CD4-positive, alpha-beta T cell treated with Interleukin-6 for 4 hours (primary cell): ENCODE measurements around the gene ST3GAL3.
A peak's percentile ranks its signal among the peaks of the same experiment; 100 is the strongest.

ENCODE experiments used
- DNase-seq: peaks from one replicate; pipeline ENCODE4 v3.0.0-alpha.2; 2020; ENCODE audit warnings: mixed read lengths

Gene ST3GAL3

DNA sequence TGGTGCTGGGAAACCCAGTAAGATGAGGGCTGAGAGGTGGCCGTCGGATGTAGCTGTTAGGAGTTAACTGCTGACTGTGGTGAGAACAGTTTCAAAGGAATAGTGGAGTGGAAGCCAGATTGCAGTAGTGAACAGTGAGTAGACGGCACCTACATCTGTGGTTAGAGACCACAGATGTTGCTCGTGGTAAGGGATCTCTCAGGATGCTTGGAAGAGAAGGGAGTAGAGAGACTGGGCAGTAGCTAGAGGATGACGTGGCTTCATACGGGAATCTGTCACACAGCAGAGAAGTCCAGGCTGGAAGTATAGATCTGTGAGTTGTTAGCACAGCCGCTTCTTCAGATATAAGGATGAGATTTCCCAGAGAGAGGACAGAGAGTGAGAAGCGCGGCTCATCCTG is 218.5 kb downstream of the ST3GAL3 start:
- DNase-seq: no peak

GRCh38 chr1:43930168-43930948 is 223.0 kb downstream of the ST3GAL3 start:
- DNase-seq: peak; percentile 18

DNA sequence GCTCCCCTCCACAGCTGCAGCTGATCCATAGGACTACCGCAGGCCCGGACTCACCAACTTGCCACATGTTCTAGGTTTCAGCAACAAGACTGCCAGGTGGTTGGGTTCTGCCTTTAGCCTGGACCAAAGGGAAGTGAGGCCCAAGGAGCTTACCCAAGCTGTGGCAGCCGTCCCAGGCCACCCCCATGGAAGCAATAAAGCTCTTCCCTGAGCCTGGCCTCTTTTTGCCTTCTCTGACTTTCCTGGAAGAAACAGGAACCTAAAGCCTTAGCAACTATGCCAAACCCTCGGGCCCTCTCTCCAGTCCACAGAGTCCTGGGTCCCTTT is 223.6 kb downstream of the ST3GAL3 start:
- no peak for DNase-seq

- no peak for DNase-seq
Observed at GRCh38 chr1:43931711-43932660, 224.7 kb downstream of the ST3GAL3 start.

- no peak for DNase-seq
Observed at GRCh38 chr1:43932786-43933385, 225.6 kb downstream of the ST3GAL3 start.

- no peak for DNase-seq
Observed at GRCh38 chr1:43933386-43934100, 226.2 kb downstream of the ST3GAL3 start, which contains the start of gene ARTN. Gene ARTN (plus strand): TSS chr1:43933801. CDS start chr1:43935657, 1,856 bp downstream.

DNA sequence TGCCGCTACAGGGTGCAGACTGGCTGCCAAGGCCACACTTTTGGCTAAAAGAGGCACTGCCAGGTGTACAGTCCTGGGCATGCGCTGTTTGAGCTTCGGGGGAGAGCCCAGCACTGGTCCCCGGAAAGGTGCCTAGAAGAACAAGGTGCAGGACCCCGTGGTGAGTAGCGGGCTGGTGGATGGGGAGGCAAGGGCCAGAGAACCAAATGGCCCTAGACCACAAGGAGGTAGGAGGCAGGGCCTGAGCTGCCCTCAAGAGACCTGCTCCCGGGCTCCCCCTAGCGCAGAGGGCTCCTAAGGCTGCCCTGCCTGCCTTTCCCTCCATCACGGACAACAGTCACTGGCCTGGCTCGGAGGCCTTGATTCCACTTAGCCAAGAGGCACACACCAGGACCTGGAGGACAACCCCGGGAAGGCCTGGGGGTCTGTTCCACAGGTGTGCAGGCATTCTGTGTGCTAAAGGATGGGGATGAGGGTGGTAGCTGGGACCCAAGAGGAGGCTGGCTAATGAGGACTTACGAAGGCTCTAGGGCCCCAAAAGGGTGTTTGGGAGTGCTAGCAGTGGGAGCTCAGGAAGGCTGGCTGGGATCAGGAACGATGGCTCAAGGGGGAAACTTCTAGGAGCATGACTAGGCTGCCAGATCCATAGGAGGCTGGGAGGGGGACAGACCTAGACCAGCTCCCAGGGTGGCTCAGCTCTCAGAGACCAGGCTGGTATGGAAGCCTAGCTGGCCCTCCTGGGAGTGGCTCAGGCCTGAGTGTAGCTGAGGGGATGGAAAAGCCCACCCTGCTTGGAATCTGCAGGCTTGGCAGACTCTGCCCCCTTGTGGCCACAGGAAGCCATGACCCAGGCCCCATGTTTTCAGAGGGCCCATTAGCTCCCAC is 227.0 kb downstream of the ST3GAL3 start:
- peak; percentile 54 for DNase-seq

DNA sequence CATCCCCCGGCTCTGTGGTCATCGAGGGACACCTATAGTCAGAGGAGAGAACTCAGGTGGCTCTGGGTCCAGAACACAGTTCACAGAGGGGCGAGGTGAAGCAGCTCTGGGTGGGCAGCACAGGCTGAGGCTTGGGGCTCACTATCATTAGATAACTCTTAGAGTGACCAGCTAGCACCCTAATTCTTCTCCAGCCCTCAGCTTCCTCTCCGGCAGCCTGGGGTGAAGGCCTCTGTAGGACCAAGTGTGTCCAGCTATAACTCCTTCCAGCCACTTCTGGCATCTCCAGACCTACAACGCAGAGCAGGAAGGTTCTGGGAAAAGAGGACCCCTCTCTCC is 227.6 kb downstream of the ST3GAL3 start:
- no peak for DNase-seq

DNA sequence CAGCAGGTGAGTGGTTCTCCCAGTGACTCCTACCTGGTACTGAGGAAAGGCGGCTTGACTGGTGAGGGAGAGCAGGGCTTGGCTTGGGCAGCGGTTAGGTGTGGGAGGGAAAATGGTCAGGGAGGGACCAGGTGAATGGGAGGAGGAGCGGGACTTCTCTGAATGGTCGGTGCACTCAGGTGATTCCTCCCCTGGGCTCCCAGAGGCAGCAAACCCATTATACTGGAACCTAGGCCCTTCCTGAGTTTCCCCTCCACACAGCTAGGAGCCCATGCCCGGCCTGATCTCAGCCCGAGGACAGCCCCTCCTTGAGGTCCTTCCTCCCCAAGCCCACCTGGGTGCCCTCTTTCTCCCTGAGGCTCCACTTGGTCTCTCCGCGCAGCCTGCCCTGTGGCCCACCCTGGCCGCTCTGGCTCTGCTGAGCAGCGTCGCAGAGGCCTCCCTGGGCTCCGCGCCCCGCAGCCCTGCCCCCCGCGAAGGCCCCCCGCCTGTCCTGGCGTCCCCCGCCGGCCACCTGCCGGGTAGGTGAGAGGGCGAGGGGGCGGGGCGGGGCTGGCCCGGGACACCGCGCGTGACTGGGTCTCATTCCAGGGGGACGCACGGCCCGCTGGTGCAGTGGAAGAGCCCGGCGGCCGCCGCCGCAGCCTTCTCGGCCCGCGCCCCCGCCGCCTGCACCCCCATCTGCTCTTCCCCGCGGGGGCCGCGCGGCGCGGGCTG is 228.5 kb downstream of the ST3GAL3 start:
- DNase-seq: no peak

DNA sequence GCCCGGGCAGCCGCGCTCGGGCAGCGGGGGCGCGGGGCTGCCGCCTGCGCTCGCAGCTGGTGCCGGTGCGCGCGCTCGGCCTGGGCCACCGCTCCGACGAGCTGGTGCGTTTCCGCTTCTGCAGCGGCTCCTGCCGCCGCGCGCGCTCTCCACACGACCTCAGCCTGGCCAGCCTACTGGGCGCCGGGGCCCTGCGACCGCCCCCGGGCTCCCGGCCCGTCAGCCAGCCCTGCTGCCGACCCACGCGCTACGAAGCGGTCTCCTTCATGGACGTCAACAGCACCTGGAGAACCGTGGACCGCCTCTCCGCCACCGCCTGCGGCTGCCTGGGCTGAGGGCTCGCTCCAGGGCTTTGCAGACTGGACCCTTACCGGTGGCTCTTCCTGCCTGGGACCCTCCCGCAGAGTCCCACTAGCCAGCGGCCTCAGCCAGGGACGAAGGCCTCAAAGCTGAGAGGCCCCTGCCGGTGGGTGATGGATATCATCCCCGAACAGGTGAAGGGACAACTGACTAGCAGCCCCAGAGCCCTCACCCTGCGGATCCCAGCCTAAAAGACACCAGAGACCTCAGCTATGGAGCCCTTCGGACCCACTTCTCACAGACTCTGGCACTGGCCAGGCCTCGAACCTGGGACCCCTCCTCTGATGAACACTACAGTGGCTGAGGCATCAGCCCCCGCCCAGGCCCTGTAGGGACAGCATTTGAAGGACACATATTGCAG is 229.3 kb downstream of the ST3GAL3 start:
- no peak for DNase-seq

DNA sequence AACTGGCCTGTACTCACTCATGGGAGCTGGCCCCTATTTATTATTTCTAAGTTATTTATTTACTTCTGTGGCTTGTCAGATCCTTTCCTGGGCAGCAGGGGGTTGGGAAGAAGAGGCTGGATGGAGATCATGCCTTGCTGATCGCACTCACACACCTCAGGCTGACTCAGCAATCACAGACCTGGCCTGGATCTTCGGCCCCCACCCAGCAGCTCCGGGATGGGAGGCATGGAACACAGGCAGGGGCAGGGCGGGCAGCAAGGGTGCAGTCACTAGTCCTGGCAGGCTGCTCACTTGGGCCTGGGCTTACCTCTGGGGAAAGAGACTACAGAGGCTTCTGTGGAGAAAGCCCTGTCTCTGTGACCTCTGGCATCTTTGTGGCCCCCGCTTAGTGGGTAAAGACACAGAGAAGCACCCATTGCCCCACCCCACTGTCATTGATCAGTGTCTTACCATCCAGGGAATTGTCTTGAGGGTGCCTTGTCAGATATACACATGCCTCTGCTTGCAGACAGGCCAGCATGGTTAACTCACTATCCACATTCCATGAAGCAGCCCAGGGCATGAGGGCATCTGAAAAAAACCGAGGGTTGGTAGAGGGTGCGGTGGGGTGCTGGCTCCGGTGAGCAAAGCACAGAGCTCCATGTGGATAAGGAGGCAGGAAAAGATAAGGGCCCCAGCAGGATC is 230.0 kb downstream of the ST3GAL3 start:
- no peak for DNase-seq

GRCh38 chr1:43938383-43938782 is 231.0 kb downstream of the ST3GAL3 start:
- no peak for DNase-seq

GRCh38 chr1:43938892-43939587 is 231.7 kb downstream of the ST3GAL3 start:
- no peak for DNase-seq

- DNase-seq: no peak
Observed at GRCh38 chr1:43942411-43942810, 235.1 kb downstream of the ST3GAL3 start.

DNA sequence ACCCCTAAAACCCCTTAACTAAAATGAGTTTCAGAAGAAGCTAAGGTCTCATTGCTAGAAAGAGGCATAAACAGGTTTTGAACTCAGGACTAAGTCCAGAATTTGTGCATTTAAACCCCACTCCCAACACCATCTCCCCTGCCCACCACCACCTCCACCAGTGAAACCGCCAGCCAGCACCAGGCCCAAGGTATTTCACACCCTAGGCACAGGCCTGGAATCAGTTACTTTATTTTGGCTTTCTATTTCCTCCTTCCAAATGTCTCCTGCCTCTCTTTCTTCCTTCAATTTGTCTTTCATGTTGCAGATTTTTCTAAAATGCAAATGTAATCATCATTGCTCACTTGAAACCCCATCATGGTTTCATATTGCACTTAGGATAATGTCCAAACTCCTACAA is 237.5 kb downstream of the ST3GAL3 start:
- no peak for DNase-seq

DNA sequence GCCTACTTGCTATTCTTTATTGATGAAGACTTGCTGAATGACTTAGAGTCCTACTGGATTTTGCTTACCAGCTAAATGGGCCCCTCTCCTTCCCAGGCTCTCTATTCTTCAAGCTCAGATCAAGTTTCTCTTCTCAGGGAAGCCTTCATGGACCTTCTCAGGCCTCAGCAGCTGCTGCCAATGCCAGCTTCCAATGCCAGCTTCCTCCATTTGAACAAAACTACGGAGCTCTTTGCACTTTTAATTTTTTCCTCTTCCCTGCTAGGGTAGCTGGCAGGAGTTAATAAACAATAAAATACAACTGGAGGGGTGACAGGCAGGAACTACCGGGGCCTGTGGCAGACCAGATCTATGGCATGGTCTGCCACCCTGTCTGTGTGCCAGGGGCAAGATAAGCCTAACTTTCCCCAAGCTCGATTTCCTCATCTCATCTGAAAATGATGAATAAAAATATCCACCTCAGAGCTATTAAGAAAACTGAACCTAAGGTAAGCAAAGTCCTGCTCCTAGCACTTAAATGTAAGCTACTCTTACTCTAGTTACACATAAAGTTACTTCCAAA is 238.4 kb downstream of the ST3GAL3 start:
- DNase-seq: no peak

GRCh38 chr1:43946236-43947060 is 239.1 kb downstream of the ST3GAL3 start, which contains the start of gene IPO13:
Gene IPO13 (plus strand): TSS chr1:43946950. CDS start chr1:43947601, 651 bp downstream.
- peak; percentile 94 for DNase-seq
